Lower lobe of right lung (tissue), 2 donors: ENCODE measurements around the gene FUBP3. TPM values are rescaled to one million over a fixed set of nuclear protein-coding genes. Genes with fewer than 3 reads are reported as not detected.

ENCODE experiments used
- ATAC-seq, 2 donors: fragments of 200-7000 bp; cut with Tn5 transposase; one replicate each; pipeline ENCODE4 v1.9.1; 2020 to 2022; ENCODE audit warnings: mild to moderate bottlenecking in 2 of 2, moderate library complexity in 2 of 2
- DNase-seq: peaks from one replicate; pipeline ENCODE4 v3.0.0-alpha.2; 2020
- H3K27ac ChIP-seq: fragments of 200-600 bp; one replicate; pipeline ENCODE4 v1.8.0; 2022
- H3K27me3 ChIP-seq: fragments of 200-600 bp; one replicate; pipeline ENCODE4 v1.8.0; 2022; ENCODE audit warnings: low read depth
- H3K36me3 ChIP-seq: fragments of 200-600 bp; one replicate; pipeline ENCODE4 v1.8.0; 2022; ENCODE audit warnings: mild to moderate bottlenecking
- H3K4me1 ChIP-seq: fragments of 200-600 bp; one replicate; pipeline ENCODE4 v1.8.0; 2022
- H3K4me3 ChIP-seq: fragments of 200-600 bp; one replicate; pipeline ENCODE4 v1.8.0; 2022; ENCODE audit warnings: mild to moderate bottlenecking
- H3K9me3 ChIP-seq: fragments of 200-600 bp; one replicate; pipeline ENCODE4 v1.8.0; 2022
- CTCF ChIP-seq: fragments of 200-600 bp; IDR thresholded peaks from one replicate; pipeline ENCODE4 v1.8.0; 2022; ENCODE audit warnings: antibody characterized with exemption, mild to moderate bottlenecking
- intact Hi-C: fragments of 100-400 bp; cut with DNase I; formaldehyde crosslinking; loops from one replicate; pipeline ENCODE4 v1.11.0; 2022
- total RNA-seq: library from RNA; stranded (reverse); fragmentation: NEBNext Ultra II Directional; extraction: Animal tissue kit (Norgen Biotek cat#: 25700); gene quantifications from one replicate; pipeline ENCODE4 v1.2.1, GENCODE V29; 2021
- donor health status: DM: no; HTN: yes; CAD: no; lungs with severe emphysema.

The FUBP3 gene
- total RNA-seq, 1 donor from 2014 or later, result 46.8 TPM

GRCh38 chr9:130583271-130583670, 3.9 kb downstream of the FUBP3 start:
- TF ChIP-seq CTCF, result no peak
- H3K9me3 ChIP-seq, result no peaks in the 10 kb centered on the region
- H3K27ac ChIP-seq, result no peak overlapping the region
- no peak for DNase-seq
- H3K4me1 ChIP-seq, result peaks cover 26% of the 10 kb centered on the region
- no peaks in the 10 kb centered on the region for H3K27me3 ChIP-seq
- H3K4me3 ChIP-seq, result no peak overlapping the region
- H3K36me3 ChIP-seq, result peaks cover 12% of the 10 kb centered on the region
- no peak for ATAC-seq
- intact Hi-C loops, result no loop called here

- ATAC-seq, result no peak
- Histone ChIP-seq H3K27me3 (no peaks in the 10 kb centered on the region), H3K9me3 (no peaks in the 10 kb centered on the region), H3K27ac (no peak overlapping the region), H3K4me1 (peaks cover 3% of the 10 kb centered on the region), H3K36me3 (peaks cover 12% of the 10 kb centered on the region), H3K4me3 (no peak overlapping the region)
- no peak for TF ChIP-seq CTCF
- intact Hi-C loops, result no loop called here
- no peak for DNase-seq
Observed at GRCh38 chr9:130587921-130588320, 8.5 kb downstream of the FUBP3 start.

- TF ChIP-seq CTCF, result no peak
- H3K9me3 ChIP-seq, result no peaks in the 10 kb centered on the region
- DNase-seq, result no peak
Observed at GRCh38 chr9:130588416-130588815, 9.0 kb downstream of the FUBP3 start.

GRCh38 chr9:130589754-130590153, 10.4 kb downstream of the FUBP3 start:
- intact Hi-C loops, result no loop called here
- ATAC-seq (no peak), DNase-seq (no peak)
- no peaks in the 10 kb centered on the region for H3K9me3 ChIP-seq
- TF ChIP-seq CTCF, result no peak
- no peak overlapping the region for H3K4me3 ChIP-seq
- H3K27ac ChIP-seq, result no peak overlapping the region
- no peaks in the 10 kb centered on the region for H3K4me1 ChIP-seq
- no peaks in the 10 kb centered on the region for H3K27me3 ChIP-seq
- peaks cover 15% of the 10 kb centered on the region for H3K36me3 ChIP-seq

More at GRCh38 chr9:130588416-130588815, 9.0 kb downstream of the FUBP3 start:
- H3K4me3 ChIP-seq, result no peak overlapping the region
- no peaks in the 10 kb centered on the region for H3K4me1 ChIP-seq
- no peak for ATAC-seq
- H3K27me3 ChIP-seq, result no peaks in the 10 kb centered on the region
- peaks cover 10% of the 10 kb centered on the region for H3K36me3 ChIP-seq
- intact Hi-C loops, result no loop called here
- H3K27ac ChIP-seq, result no peak overlapping the region

- no peaks in the 10 kb centered on the region for H3K4me1 ChIP-seq
- H3K27me3 ChIP-seq, result no peaks in the 10 kb centered on the region
- intact Hi-C loops, result no loop called here
- H3K27ac ChIP-seq, result no peak overlapping the region
- TF ChIP-seq CTCF, result no peak
- H3K9me3 ChIP-seq, result no peaks in the 10 kb centered on the region
- peaks cover 17% of the 10 kb centered on the region for H3K36me3 ChIP-seq
- no peak for ATAC-seq
- no peak for DNase-seq
- H3K4me3 ChIP-seq, result no peak overlapping the region
Observed at GRCh38 chr9:130590305-130590704, 10.9 kb downstream of the FUBP3 start.

GRCh38 chr9:130593020-130593419, 13.6 kb downstream of the FUBP3 start:
- Histone ChIP-seq H3K36me3 (peaks cover 37% of the 10 kb centered on the region), H3K27me3 (no peaks in the 10 kb centered on the region), H3K4me3 (no peak overlapping the region), H3K4me1 (no peaks in the 10 kb centered on the region), H3K9me3 (no peaks in the 10 kb centered on the region), H3K27ac (no peak overlapping the region)
- no peak for TF ChIP-seq CTCF
- ATAC-seq (no peak), DNase-seq (no peak)
- intact Hi-C loops, result no loop called here
